SW 1271 (cell line): Measurements from ENCODE around the gene MINDY2.
A peak's percentile ranks its signal among the peaks of the same experiment; 100 is the strongest.
"Not testable (repeated sequence)": the region's sequence is repeated elsewhere in the genome, so short reads cannot be mapped to it uniquely, and the experiment has no call there.

Source experiments
- DNase-seq, 2 experiments: peaks; one replicate each; lab custom pipeline; 2025; lab: John Stamatoyannopoulos, UW

The MINDY2 gene

DNA sequence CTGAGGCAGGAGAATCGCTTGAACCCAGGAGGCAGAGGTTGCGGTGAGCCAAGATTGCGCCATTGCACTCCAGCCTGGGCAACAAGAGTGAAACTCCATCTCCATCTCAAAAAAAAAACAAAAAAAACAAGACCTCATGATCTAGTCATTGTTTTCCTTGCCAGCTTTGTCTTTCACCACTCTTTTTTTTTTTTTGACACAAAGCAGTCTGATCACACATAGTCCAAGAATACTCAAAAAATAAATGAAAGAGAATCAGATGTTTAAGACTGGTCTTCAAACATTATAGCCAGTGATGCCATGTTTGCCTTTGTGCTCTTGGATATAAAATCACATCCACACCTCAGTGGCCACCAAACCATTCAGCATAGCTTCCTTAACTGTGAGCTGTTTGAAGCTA is 15.8 kb upstream of the MINDY2 start:
- no peak for DNase-seq

GRCh38 chr15:58755956-58756355 is 15.1 kb upstream of the MINDY2 start:
- DNase-seq, result no peak

DNA sequence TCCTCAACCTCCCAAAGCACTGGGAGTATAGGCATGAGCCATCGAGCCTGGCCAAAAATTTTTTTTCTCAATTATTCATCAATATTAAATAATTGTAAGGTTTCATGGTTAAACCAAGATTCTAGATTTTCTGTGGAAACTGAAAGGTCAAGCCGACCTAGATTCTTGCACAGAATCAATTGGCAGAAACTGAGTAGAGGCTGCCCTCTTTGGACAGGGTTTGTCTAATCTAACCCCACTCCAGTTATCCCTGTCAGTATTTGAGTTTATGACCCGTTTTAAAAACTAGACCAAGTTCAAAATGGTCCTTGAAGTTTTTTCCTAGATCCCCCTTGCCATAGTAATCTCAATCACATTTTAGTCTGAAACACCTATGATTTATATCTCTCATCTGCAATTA is 13.0 kb upstream of the MINDY2 start:
- peak in 1 of 2 experiments; percentile 35 for DNase-seq

DNA sequence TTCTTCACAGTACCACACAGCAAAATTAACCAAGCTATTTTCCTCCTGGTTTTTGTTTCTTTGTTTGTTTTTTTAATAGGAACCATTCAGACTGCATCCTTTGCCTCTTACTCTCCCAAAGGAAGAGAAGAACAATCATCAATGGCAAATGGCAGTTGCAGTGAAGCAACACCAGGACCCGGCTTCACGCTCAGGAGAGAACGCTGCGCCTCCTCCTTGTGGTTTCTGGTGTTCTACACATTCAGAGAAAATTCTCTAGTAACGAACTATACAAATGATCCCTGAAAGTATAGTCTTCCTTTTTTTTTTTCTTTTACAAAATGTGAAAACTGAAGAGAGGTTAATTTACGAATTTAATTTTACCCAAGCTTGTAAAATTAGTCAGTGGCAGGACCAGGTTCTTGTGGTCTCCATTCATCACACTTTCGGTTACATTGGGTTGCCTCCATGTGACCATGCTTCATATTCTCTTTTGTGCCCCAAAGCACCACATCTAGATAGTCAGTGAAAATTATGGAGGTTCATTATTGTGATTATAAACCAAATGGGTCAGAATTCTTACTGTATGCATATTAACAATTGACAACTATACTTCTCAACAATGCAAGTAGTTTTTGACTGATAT is 10.6 kb upstream of the MINDY2 start:
- DNase-seq, result no peak

GRCh38 chr15:58761010-58761388 is 10.1 kb upstream of the MINDY2 start:
- DNase-seq, result no peak

DNA sequence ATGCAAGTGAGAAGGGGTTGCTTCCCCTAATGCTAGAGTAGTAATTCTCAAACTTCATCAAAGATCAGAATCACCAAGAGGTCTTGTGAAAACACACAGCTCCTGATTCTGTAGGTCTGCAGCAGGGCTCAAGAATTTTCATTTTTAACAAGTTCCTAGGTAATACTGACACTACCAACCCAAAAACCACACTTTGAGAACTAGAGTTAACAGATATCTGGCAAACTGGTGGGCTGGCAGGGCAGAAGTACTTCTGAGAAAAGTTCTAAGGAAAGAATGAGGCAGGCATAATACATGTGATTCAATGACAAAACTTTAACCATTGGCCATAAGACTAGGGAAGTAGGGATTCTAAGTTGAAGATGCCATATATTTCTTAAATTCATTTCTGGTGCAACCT is 8.8 kb upstream of the MINDY2 start:
- no peak for DNase-seq

DNA sequence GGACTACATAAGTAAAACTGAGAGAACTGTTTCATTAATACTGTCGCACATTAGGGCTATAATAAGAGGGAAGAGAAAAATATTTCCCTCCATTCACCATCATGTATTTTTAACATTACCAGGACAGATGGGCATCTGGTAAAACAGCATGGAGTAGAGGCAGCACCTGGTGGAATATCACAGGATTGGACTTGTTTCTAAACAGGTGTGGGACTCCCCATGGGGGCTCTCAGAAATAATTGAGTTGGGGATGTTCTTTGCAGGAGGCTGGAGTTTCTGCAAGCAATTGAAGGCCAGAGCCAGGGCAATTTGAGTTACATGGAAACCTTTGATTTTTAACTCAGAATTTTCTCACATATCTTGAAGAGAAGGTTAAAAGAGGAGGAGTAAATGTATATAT is 8.4 kb upstream of the MINDY2 start:
- DNase-seq, result no peak

DNA sequence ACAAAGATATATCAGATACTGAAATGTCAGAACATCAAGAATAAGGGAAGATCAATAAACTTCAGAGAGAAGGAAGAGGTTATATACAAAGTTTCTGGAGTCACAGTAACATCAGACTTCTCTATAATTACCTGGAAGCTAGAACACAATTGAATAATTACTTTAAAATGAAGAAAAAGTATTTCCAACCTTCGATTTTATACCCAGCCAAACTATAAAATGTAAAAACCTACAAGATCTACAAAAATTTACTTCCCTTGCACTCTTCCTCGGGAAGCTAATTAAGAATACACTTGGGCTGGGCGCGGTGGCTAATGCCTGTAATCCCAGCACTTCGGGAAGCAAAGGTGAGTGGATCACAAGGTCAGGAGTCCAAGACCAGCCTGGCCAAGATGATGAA is 6.6 kb upstream of the MINDY2 start:
- no peak for DNase-seq

GRCh38 chr15:58766290-58766689 is 4.8 kb upstream of the MINDY2 start:
- DNase-seq, result no peak

- DNase-seq, result not testable (repeated sequence)
Observed at GRCh38 chr15:58768601-58769004, 2.5 kb upstream of the MINDY2 start.

DNA sequence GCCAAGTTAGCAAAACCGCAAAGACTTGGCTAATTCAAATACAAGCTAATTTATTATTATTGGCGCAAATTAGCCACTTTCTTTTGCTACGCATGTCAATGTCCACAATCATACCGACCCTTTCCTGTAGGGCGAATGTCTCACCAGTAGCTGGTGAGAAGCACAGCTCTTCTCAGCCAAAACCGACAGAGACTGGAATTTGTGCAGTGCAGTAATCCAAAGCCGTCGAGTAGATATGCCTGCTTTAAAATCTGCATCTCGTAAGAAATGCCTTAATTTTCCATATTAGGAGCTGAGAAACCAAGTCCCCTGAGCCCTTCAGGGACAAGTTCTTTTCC is 614 bp upstream of the MINDY2 start:
- DNase-seq, result no peak

- peak in 1 of 2 experiments; percentile 25 for DNase-seq
Observed at GRCh38 chr15:58771621-58772250, 634 bp downstream of the MINDY2 start.

- DNase-seq, result no peak
Observed at GRCh38 chr15:58773024-58773423, 1.9 kb downstream of the MINDY2 start.

DNA sequence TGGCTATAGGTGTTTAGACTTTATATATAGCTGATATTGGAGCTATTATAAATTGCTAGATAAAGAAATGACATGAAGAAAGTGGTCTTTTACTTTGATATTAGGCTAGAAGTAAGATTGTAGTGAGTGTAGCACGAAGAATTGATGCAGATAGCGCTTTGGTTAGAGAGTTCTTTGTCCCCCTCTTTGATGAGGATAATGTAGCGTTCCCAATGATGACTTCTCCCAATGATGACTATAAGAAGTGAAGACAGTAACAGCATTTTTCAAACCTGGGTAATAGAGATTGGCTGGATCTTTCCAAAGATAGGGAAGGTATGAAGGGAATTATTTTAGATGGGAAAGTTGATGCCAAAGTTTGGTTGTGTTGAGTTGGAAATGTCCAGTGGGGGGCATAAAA is 4.3 kb downstream of the MINDY2 start:
- no peak for DNase-seq

DNA sequence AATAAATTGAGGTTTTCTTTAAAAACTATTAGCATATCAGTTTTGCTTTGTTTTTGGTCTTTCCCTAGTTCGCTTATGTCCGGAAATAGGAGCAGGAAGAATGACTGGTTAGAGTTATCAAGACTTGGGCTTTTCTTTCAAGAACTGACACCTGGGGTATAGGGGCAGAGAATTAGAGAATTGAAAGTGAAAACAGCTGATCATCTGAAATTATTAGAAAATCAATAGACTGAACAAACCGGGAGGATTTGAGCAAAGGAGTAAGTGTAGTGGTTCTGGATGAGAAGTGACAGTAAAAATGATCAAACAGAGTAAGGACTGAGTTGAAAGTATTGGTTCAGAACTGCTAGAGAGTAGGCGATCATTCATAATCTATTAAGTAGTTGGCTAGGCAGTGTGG is 6.0 kb downstream of the MINDY2 start:
- no peak for DNase-seq

GRCh38 chr15:58779554-58779953 is 8.5 kb downstream of the MINDY2 start:
- DNase-seq, result no peak

- no peak for DNase-seq
Observed at GRCh38 chr15:58785355-58785754, 14.3 kb downstream of the MINDY2 start.

DNA sequence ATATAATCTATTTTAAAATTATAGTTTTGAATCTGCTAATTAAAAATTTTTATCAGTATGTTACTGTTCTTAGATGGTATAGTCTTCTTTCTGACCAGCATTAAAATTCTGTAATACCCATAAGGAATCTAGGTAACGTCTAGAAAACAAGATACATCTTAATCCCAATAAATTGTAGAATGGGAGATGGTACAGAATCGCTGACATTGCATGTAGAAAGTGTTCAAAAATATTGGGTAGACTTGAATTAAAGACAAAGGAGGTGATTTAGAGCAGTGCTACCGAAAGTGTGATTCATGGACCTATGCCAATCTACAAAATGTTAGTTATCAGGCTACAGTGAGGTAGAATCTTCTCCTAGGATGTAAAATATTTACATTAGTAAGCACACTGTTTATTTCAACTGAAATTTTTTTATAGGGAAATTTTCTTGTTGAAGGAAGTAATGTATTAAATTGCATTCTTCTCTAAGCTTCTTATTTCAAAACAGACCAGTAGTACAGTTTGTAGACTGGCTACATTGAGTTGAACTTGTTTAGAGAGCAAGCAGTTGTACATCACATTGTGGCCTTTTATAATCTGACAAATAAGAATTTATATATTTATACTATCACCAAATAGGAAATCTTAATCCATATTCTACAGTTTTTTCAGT is 17.1 kb downstream of the MINDY2 start:
- no peak for DNase-seq

- no peak for DNase-seq
Observed at GRCh38 chr15:58793862-58794261, 22.8 kb downstream of the MINDY2 start.

DNA sequence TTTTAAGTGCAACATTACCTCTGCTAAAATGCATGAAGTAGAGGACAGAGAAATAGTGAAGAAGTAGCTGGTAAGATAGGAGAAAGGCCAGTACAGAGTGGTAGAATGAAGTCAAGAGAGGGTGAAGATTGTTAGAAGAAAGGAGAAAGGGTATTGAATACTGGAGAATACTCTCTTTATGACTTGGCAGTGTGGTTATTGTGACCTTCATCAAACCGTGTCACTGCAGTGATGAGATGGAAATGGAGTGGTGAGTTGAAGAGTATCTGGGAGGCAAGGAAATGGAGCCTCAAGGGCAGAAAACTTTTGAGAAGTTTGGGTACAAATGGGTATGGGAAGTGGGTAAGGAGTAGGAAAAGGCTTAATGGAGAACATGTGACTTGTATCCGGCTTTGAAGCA is 24.7 kb downstream of the MINDY2 start:
- no peak for DNase-seq

DNA sequence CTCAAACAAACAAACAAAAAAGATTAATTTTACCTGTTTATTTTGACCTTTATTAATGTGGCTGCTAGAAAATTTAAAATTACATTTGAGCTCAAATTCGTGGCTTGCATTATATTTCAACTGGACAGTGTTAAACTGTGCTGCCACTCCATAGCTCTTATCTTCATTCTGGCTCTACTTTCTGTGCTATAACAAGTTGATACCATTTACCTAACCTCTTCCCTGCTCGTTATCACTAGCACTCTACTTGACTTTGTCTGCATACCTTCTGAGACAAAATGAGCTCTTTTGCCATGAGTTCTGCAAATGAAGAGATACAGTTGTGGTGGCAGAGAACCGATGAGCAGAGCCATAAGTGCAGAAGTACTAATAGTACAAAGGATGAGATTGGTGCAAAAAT is 26.4 kb downstream of the MINDY2 start:
- DNase-seq, result no peak

- DNase-seq, result no peak
Observed at GRCh38 chr15:58805095-58805494, 34.0 kb downstream of the MINDY2 start.

- DNase-seq, result not testable (repeated sequence)
Observed at GRCh38 chr15:58823267-58823666, 52.2 kb downstream of the MINDY2 start.

- DNase-seq, result no peak
Observed at GRCh38 chr15:58830556-58830955, 59.5 kb downstream of the MINDY2 start.
